ENCODE data around the gene IVNS1ABP. TPM values are rescaled to one million over a fixed set of nuclear protein-coding genes. Genes with fewer than 3 reads are reported as not detected.

The IVNS1ABP gene
- total and polyA plus RNA-seq, 4 donors = 14.2 to 83.4 (median 34.0) TPM

GRCh38 chr1:185281245-185281644, 35.8 kb downstream of the IVNS1ABP start:
- Histone ChIP-seq H3K36me3 (ENCODE audit: control insufficient read depth in 4 of 4, insufficient read depth in 3 of 4, low read depth in 1 of 4, low read length in 3 of 4) (peaks cover 0 to 3% (median 0%) of the 10 kb centered on the region in 4 donors), H3K9ac (ENCODE audit: low read depth in 1 of 2, low read length in 2 of 2) (no peak overlapping the region), H3K27ac (ENCODE audit: low read depth in 1 of 2, low read length in 2 of 2) (no peak overlapping the region), H3K9me3 (ENCODE audit: control insufficient read depth in 4 of 4, low read length in 3 of 4) (no peaks in the 10 kb centered on the region), H3K4me3 (ENCODE audit: low read depth in 1 of 3, low read length in 3 of 3) (no peak overlapping the region), H3K27me3 (ENCODE audit: control insufficient read depth in 4 of 4, insufficient read depth in 4 of 4, low read length in 3 of 4) (no peaks in the 10 kb centered on the region), H3K4me1 (ENCODE audit: control insufficient read depth in 4 of 4, insufficient read depth in 4 of 4, low read length in 3 of 4) (no peaks in the 10 kb centered on the region)
- 69% methylated on average over 3 of the region's 3 CpGs for WGBS
- TF ChIP-seq YY1 (IDR thresholded peaks at IDR 0.05) (no peak), RAD21 (IDR thresholded peaks at IDR 0.05) (no peak), GABPA (IDR thresholded peaks at IDR 0.05 in 1 of 2, conservative IDR thresholded peaks at IDR 0.05 in 1 of 2) (no peak), REST (IDR thresholded peaks at IDR 0.05) (no peak), RXRA (IDR thresholded peaks at IDR 0.05) (no peak), HNF4G (IDR thresholded peaks at IDR 0.05) (no peak), ZBTB33 (IDR thresholded peaks at IDR 0.05) (no peak), MAX (IDR thresholded peaks at IDR 0.05) (no peak), FOXA2 (IDR thresholded peaks at IDR 0.05) (no peak), TAF1 (conservative IDR thresholded peaks at IDR 0.05) (no peak), ATF3 (IDR thresholded peaks at IDR 0.05) (no peak), HNF4A (conservative IDR thresholded peaks at IDR 0.05) (no peak), EGR1 (IDR thresholded peaks at IDR 0.05; ENCODE audit: low read depth in 2 of 2) (no peak), CTCF (IDR thresholded peaks at IDR 0.05; ENCODE audit: low read depth, low read length, missing input control) (no peak), FOXA1 (IDR thresholded peaks at IDR 0.05) (no peak), SP1 (IDR thresholded peaks at IDR 0.05) (no peak), JUND (IDR thresholded peaks at IDR 0.05) (no peak)
- DNase-seq (ENCODE audit: low spot score) = no peak

GRCh38 chr1:185280589-185280988, 36.5 kb downstream of the IVNS1ABP start:
- Histone ChIP-seq H3K9ac (ENCODE audit: low read depth in 1 of 2, low read length in 2 of 2) (no peak overlapping the region), H3K4me3 (ENCODE audit: low read depth in 1 of 3, low read length in 3 of 3) (no peak overlapping the region), H3K9me3 (ENCODE audit: control insufficient read depth in 4 of 4, low read length in 3 of 4) (no peaks in the 10 kb centered on the region), H3K4me1 (ENCODE audit: control insufficient read depth in 4 of 4, insufficient read depth in 4 of 4, low read length in 3 of 4) (no peaks in the 10 kb centered on the region), H3K27ac (ENCODE audit: low read depth in 1 of 2, low read length in 2 of 2) (no peak overlapping the region), H3K36me3 (ENCODE audit: control insufficient read depth in 4 of 4, insufficient read depth in 3 of 4, low read depth in 1 of 4, low read length in 3 of 4) (peaks cover 0 to 3% (median 0%) of the 10 kb centered on the region in 4 donors), H3K27me3 (ENCODE audit: control insufficient read depth in 4 of 4, insufficient read depth in 4 of 4, low read length in 3 of 4) (no peaks in the 10 kb centered on the region)
- WGBS = 98% methylated on average over 2 of the region's 2 CpGs
- no peak for TF ChIP-seq EGR1 (IDR thresholded peaks at IDR 0.05; ENCODE audit: low read depth in 2 of 2)
- TF ChIP-seq YY1 (IDR thresholded peaks at IDR 0.05) = no peak
- TF ChIP-seq REST (IDR thresholded peaks at IDR 0.05) = no peak
- TF ChIP-seq ATF3 (IDR thresholded peaks at IDR 0.05) = no peak
- TF ChIP-seq ZBTB33 (IDR thresholded peaks at IDR 0.05) = no peak
- no peak for TF ChIP-seq TAF1 (conservative IDR thresholded peaks at IDR 0.05)
- TF ChIP-seq HNF4A (conservative IDR thresholded peaks at IDR 0.05) = no peak
- no peak for TF ChIP-seq FOXA2 (IDR thresholded peaks at IDR 0.05)
- TF ChIP-seq GABPA (IDR thresholded peaks at IDR 0.05 in 1 of 2, conservative IDR thresholded peaks at IDR 0.05 in 1 of 2) = no peak
- TF ChIP-seq JUND (IDR thresholded peaks at IDR 0.05) = no peak
- no peak for TF ChIP-seq HNF4G (IDR thresholded peaks at IDR 0.05)
- DNase-seq (ENCODE audit: low spot score) = no peak
